Naive B cell (primary cell): Measurements from ENCODE around the gene DLX4. TPM values are rescaled to one million over a fixed set of nuclear protein-coding genes. Genes with fewer than 3 reads are reported as not detected.
A peak's percentile ranks its signal among the peaks of the same experiment; 100 is the strongest.

Source experiments
- ATAC-seq, 2 donors: fragments of 150-1000 bp; cut with Tn5 transposase; 2 replicates each; pipeline ENCODE4 v1.10.0; 2021; ENCODE audit warnings: low read depth in 2 of 2, mild to moderate bottlenecking in 2 of 2, moderate library complexity in 2 of 2
- DNase-seq: peaks from one replicate; pipeline ENCODE4 v3.0.0; 2022
- H3K27ac Mint-ChIP-seq, 6 donors: one replicate each; pipeline ENCODE4 v1.8.0; 2020 to 2022; ENCODE audit warnings: mild to moderate bottlenecking in 6 of 6, mixed read lengths in 6 of 6, moderate library complexity in 5 of 6, inconsistent platforms in 2 of 6
- H3K27me3 Mint-ChIP-seq, 3 donors: one replicate each; pipeline ENCODE4 v1.8.0; 2021 to 2022; ENCODE audit warnings: mixed read lengths in 3 of 3, mild to moderate bottlenecking in 1 of 3
- H3K36me3 Mint-ChIP-seq, 2 donors: one replicate each; pipeline ENCODE4 v1.8.0; 2020 to 2022; ENCODE audit warnings: mixed read lengths in 2 of 2, inconsistent platforms in 1 of 2, mild to moderate bottlenecking in 1 of 2
- H3K4me1 Mint-ChIP-seq, 3 donors: one replicate each; pipeline ENCODE4 v1.8.0; 2020 to 2022; ENCODE audit warnings: mixed read lengths in 3 of 3, inconsistent platforms in 1 of 3, mild to moderate bottlenecking in 1 of 3, moderate library complexity in 1 of 3
- H3K4me3 Mint-ChIP-seq, 8 donors: one replicate each; pipeline ENCODE4 v1.8.0; 2020 to 2022; ENCODE audit warnings: mild to moderate bottlenecking in 8 of 8, mixed read lengths in 8 of 8, moderate library complexity in 8 of 8, inconsistent platforms in 2 of 8
- H3K9me3 Mint-ChIP-seq, 7 donors: one replicate each; pipeline ENCODE4 v1.8.0; 2020 to 2022; ENCODE audit warnings: mixed read lengths in 7 of 7, mild to moderate bottlenecking in 5 of 7, inconsistent platforms in 2 of 7, moderate library complexity in 1 of 7
- polyA plus RNA-seq, 6 donors: library from polyadenylated mRNA; unstranded; fragments of 300-500 nt; fragmentation: Illumina TruSeq; gene quantifications; one replicate each; pipeline ENCODE4 v1.2.3, GENCODE V29; 2021; ENCODE audit warnings: low read depth in 6 of 6

The DLX4 gene
- polyA plus RNA-seq, 6 donors from 2014 or later = 0.18 to 0.22 (median 0.21) TPM; not detected in 3

DNA sequence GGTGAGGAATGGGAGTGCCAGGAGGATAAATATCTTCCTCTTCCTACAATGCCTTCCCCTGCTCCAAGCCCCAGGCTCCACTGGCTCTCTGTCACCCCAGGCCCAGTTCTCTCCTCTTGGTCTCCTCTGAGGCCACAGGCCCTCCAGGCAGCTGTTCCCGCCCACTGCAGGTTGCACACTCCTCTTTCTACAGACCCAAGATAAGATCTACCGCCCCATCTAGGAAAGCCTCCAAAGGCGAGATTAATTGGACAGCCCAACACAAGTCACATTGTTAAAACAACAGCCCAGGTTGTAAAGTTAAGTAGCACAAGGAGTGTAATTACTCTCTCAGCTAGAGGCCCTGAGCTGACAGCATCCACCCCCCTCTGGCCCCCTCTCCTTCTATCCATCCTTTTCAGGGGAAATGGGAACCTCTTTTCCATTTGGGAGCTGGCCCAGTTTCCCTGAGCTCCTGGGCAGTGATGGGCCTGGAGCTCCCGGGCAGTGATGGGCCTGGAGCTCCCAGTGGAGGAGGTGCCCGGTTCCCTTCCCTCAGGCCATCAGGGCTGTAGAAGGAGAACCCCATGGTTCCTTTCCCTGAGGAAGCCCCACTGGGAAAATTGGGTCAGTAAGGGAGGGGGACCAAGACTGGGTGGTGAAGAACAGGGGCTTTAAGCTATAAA, 7.3 kb downstream of the DLX4 start:
- H3K4me3 Mint-ChIP-seq = peak overlapping the region in 1 of 8 donors; percentile 74
- ATAC-seq (no peak), DNase-seq (no peak)
- H3K27ac Mint-ChIP-seq = peak overlapping the region in 1 of 6 donors; percentile 1
- H3K36me3 Mint-ChIP-seq = no peaks in the 10 kb centered on the region
- H3K27me3 Mint-ChIP-seq = peaks cover 56 to 94% (median 86%) of the 10 kb centered on the region in 3 donors
- peaks cover 4 to 14% (median 12%) of the 10 kb centered on the region in 3 donors for H3K4me1 Mint-ChIP-seq
- peaks cover 0 to 2% (median 0%) of the 10 kb centered on the region in 7 donors for H3K9me3 Mint-ChIP-seq

DNA sequence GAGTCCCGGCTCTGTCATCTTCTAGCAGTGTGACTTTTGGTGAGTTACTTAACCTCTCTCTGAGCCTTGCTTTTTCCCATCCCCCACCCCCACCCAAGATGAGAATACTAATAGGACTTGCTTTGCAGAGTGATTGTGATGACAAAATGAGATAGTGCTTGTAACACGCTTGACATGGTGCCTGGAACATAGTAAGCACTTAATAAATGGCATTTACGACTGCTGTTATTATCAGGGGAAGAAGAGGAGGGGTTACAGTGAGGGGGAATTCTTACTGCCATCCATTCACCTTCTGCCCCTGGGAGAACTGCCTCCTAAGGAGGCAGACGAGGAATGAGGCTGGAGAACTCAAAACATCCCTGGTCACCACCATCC, 7.8 kb downstream of the DLX4 start:
- Mint-ChIP-seq H3K9me3 (peaks cover 0 to 2% (median 0%) of the 10 kb centered on the region in 7 donors), H3K4me3 (no peak overlapping the region), H3K36me3 (no peaks in the 10 kb centered on the region), H3K27me3 (peaks cover 57 to 93% (median 86%) of the 10 kb centered on the region in 3 donors), H3K4me1 (peaks cover 0 to 9% (median 7%) of the 10 kb centered on the region in 3 donors), H3K27ac (no peak overlapping the region)
- no peak for ATAC-seq
- DNase-seq = no peak

DNA sequence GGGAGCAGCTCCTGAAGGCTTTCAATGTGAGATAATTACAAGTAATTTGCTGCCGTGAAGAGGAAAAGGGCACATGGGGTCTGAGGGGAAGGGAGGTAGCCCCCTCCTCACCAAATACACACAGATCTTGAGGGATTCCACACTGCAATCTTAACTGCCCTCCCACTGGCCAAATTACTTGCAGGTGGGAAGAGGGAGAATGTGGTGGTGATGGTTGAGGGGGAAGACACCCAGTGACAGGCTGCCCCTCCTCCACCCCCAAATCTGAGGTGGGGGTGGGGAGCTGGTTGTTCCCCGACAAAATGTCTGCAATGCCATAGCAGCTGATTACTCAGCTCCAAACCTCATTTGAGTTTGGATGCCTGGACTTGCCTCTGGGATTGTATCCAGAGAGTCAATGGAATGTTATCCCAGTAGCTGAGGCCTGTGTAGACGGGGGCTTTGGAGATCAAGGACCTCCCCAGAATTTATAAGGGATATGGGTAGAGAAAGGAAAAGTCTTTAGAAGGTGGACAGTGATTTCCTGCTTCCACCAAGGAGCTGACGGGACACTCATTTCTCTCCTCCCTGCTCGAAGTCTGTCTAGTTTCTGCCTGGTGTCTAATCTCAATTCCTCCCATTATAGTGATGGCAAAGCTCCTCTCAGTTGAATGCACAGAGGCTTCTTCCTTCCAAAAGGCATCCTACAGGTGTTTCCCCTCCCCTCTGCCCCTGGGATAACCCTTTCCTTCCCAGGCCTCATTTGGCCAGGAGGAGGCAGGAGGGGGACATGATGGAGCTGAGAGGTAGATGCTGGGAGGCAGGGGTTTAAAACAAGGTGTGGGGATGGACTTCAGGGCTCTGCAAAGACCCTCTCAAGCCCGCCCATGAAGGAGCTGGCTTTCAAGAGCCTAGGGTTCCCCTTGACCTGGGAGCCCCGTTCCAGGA, 8.7 kb downstream of the DLX4 start:
- peak overlapping the region in 1 of 8 donors; percentile 76 for H3K4me3 Mint-ChIP-seq
- DNase-seq (no peak), ATAC-seq (no peak)
- H3K27me3 Mint-ChIP-seq = peaks cover 62 to 91% (median 86%) of the 10 kb centered on the region in 3 donors
- H3K9me3 Mint-ChIP-seq = peaks cover 0 to 2% (median 0%) of the 10 kb centered on the region in 7 donors
- peaks cover 0 to 5% (median 2%) of the 10 kb centered on the region in 3 donors for H3K4me1 Mint-ChIP-seq
- no peaks in the 10 kb centered on the region for H3K36me3 Mint-ChIP-seq
- H3K27ac Mint-ChIP-seq = no peak overlapping the region

DNA sequence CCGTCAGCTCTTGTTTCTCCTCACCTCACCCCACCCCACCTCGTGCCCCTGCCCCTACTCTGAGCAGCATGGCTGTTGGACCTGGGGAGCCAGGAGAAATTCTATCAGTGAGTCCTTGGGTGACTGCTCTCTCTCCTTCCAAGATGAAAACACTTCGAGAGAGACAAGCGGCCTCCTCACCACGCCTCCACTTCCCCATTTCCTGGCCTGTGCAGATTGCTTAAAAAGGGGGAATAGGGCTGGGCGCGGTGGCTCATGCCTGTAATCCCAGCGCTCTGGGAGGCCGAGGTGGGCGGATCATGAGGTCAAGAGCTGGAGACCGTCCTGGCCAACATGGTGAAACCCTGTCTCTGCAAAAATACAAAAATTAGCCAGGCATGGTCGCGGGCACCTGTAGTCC, 9.5 kb downstream of the DLX4 start:
- Mint-ChIP-seq H3K27ac (no peak overlapping the region), H3K4me1 (no peaks in the 10 kb centered on the region), H3K4me3 (no peak overlapping the region), H3K36me3 (no peaks in the 10 kb centered on the region), H3K27me3 (peaks cover 57 to 84% (median 83%) of the 10 kb centered on the region in 3 donors), H3K9me3 (peaks cover 0 to 2% (median 0%) of the 10 kb centered on the region in 7 donors)
- DNase-seq = no peak
- no peak for ATAC-seq

DNA sequence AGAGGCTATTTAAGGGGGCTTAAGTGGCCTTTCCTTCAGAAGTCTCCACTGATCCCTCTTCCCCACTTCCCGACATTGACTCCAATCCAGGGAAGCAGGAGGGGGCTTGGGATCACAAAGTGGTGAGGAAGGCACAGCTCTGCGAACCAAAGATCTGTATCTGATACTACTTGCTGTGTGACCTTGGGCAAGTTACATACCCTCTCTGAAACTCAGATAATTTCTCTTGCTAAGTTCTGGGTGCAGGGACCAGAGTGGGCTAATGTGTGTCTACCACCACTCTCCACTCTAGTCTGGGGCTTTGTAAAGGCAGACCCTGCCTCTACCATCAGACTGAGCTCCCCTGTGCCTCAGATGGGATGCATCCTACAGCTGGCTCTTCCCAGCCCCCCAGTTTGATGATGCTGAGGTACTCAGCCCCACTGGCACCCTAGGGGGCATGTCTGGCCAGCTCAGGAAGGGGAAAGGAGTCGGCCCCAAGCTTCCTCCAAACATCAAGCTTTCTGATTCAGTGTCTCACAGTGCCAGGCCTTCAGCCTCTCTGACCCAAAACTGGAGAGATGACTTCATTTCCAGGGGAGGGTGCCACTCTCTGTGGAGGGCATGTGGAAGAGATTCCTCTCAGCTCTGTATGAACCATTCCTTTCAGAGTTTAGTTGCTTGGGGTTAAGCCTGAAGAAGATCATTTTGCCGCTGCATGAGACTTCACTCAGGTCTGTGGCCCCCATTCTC, 10.9 kb downstream of the DLX4 start:
- DNase-seq (no peak), ATAC-seq (no peak)
- peak overlapping the region in 1 of 6 donors; percentile 20 for H3K27ac Mint-ChIP-seq
- H3K36me3 Mint-ChIP-seq = no peaks in the 10 kb centered on the region
- no peak overlapping the region for H3K4me3 Mint-ChIP-seq
- no peaks in the 10 kb centered on the region for H3K4me1 Mint-ChIP-seq
- peaks cover 54 to 83% (median 80%) of the 10 kb centered on the region in 3 donors for H3K27me3 Mint-ChIP-seq
- peaks cover 0 to 2% (median 0%) of the 10 kb centered on the region in 7 donors for H3K9me3 Mint-ChIP-seq

DNA sequence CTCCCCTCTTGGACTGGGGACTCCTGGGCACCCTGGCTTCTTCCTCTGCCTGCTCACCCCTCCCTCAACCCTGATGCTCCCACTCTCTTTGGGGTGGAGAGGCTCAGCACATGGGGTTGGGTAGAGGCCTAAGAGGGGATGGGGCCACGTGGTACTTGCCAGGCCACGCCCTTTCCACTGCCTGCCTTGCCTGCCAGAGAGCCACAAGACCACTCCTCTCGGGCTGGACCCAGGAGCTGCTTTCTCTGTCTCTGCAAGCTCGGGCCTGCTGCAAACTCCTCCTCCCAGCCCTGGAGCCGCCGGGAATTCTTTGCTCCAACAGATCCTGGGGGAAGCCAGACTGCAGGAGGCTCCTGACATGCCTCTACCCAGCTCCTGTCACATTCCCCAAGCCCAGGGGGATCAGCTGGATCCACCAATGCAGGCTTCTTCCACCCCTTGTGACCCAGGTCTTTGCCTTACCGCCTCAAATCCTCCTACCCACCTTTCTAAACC, 11.8 kb downstream of the DLX4 start:
- no peaks in the 10 kb centered on the region for H3K4me1 Mint-ChIP-seq
- ATAC-seq (no peak), DNase-seq (no peak)
- H3K4me3 Mint-ChIP-seq = no peak overlapping the region
- peaks cover 55 to 83% (median 80%) of the 10 kb centered on the region in 3 donors for H3K27me3 Mint-ChIP-seq
- H3K36me3 Mint-ChIP-seq = no peaks in the 10 kb centered on the region
- no peak overlapping the region for H3K27ac Mint-ChIP-seq
- peaks cover 0 to 2% (median 0%) of the 10 kb centered on the region in 7 donors for H3K9me3 Mint-ChIP-seq

DNA sequence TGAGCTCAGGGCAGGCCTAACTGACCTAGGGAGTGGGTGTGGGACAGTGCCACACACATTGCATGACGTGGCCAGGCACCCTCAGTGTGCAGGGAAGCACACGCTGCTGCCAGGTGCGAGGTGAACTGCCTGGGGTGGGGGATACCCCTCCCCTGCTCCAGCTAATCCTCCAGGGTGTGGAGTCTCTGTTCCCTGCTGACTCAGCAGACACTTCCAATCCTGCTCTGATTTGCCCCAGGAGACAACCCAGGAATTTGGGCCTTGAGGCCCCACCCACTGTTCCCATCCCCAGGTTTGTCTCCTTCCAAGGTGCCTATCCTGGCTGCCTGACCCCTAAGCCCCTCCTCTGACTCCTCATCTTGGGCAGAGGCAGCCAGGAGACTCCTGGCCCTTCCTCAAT, 15.3 kb downstream of the DLX4 start:
- Mint-ChIP-seq H3K27me3 (peaks cover 49 to 96% (median 81%) of the 10 kb centered on the region in 3 donors), H3K36me3 (no peaks in the 10 kb centered on the region), H3K27ac (no peak overlapping the region), H3K4me1 (no peaks in the 10 kb centered on the region), H3K4me3 (no peak overlapping the region), H3K9me3 (no peaks in the 10 kb centered on the region)
- DNase-seq (no peak), ATAC-seq (no peak)

DNA sequence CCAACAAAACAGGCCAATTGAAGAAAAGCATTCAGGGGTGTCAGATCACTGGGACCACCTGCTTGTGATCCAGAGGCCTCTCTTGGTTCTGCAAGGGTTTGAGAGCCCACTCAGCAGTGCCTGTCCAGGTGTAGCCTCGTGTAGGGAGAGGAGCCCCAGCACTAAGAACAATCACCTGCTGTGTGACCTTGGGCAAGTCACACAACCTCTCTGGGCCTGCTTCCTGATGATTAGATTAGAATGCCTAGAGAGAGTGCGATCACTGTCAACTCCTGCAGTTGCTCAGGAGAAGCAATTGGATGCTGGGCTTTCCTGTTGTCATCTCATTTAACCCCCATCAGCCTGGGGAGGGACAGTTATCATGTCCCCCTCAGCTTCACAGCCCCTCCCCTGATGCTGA, 15.8 kb downstream of the DLX4 start:
- H3K4me3 Mint-ChIP-seq = no peak overlapping the region
- H3K36me3 Mint-ChIP-seq = no peaks in the 10 kb centered on the region
- DNase-seq (no peak), ATAC-seq (no peak)
- H3K27ac Mint-ChIP-seq = no peak overlapping the region
- H3K4me1 Mint-ChIP-seq = peaks cover 0 to under 1% (median 0%) of the 10 kb centered on the region in 3 donors
- H3K9me3 Mint-ChIP-seq = no peaks in the 10 kb centered on the region
- H3K27me3 Mint-ChIP-seq = peaks cover 49 to 96% (median 83%) of the 10 kb centered on the region in 3 donors

DNA sequence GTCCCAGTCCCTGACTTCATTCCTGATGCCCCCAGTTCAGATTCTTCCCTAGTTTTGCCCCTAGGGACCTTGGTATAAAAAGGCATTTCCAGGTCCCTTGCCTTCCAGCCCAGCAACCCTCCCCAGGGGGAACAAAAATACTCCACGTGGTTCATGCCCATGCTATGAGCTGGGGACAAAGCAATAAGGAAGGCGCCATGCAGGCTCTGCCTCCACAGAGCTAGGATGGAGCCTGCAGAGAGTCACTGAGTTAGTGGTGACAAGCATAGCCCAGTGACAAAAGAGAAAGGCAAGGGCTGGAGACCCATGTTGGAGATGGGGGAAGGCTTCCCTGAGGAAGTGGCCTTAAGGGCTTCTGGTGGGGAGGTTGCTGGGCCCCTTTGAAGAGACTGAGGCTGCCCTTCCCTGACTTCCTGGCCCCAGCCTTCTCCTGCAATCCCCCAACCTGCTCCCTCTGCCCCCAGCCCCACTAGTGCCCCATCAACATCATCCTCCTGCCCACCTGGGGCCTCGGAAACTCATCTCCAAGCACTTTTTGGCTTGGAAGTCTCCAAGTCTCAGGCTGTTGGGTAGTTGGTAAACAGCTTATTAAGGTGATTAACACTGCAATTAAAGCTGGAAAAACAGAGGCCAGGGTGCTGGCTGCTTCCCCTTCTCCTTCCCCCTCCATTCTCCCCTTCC, 16.5 kb downstream of the DLX4 start:
- ATAC-seq = no peak
- H3K4me1 Mint-ChIP-seq = peaks cover 0 to 3% (median 0%) of the 10 kb centered on the region in 3 donors
- DNase-seq = no peak
- no peaks in the 10 kb centered on the region for H3K36me3 Mint-ChIP-seq
- H3K27ac Mint-ChIP-seq = peak overlapping the region in 1 of 6 donors; percentile 75
- no peaks in the 10 kb centered on the region for H3K9me3 Mint-ChIP-seq
- H3K4me3 Mint-ChIP-seq = no peak overlapping the region
- H3K27me3 Mint-ChIP-seq = peaks cover 46 to 96% (median 84%) of the 10 kb centered on the region in 3 donors

DNA sequence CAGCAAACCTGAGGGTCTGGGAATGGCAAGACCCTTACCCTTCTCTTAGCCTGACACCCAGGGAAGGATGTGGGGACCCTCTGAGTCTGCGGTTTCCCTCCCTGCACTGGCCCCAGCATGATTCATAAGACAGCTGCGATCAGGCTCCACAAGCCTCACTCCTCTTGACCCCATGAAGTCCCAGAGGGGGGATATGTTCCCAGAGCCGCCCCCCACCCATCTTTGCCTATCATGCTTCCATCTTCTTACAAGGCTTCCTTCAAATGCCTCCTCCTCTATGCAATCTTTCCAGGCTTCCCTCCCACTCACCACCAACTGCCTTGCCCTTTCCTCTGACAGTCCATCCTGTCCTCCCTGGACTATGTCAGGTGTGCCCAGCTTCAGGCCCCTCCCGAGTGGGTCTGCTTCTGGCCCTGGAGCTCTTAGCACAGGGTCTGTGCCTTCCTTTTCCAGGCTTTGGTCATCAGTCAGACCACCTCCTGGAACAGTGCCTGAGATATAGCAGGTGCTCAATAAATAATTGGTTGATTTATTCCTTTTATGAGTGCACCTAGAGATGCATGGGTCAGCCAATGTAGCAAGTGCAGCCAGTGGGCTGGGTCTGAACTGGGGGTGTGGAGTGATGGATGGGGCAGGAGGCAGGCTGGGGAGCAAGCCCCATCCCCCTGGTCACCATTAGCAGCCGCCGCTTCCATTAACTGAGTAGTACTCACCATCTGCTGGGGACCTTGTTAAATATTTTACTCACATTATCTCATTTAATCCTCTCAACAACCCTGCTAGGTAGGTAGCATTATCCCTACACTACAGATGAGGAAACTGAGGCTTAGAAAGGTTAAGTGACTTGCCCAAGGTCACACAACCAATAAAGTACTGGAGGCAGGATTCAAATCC, 17.7 kb downstream of the DLX4 start:
- no peaks in the 10 kb centered on the region for H3K36me3 Mint-ChIP-seq
- no peaks in the 10 kb centered on the region for H3K9me3 Mint-ChIP-seq
- peaks cover 0 to 3% (median 0%) of the 10 kb centered on the region in 3 donors for H3K4me1 Mint-ChIP-seq
- H3K27me3 Mint-ChIP-seq = peaks cover 47 to 96% (median 84%) of the 10 kb centered on the region in 3 donors
- no peak overlapping the region for H3K27ac Mint-ChIP-seq
- DNase-seq = no peak
- ATAC-seq = no peak
- no peak overlapping the region for H3K4me3 Mint-ChIP-seq

DNA sequence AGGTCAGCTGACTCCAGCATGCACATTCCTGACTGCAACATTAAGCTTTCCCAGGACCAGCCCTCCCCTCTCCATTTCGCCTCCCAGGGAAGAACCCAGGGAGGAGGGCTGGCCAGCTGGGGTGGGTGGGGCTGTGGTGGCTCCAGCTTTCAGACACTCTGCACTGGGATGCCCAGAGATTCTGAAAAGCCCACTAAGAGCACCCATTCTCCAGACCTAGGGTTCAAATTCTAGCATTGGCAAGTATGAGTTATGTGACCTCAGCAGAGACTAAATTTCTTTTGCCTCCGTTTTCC, 18.2 kb downstream of the DLX4 start:
- Mint-ChIP-seq H3K27me3 (peaks cover 49 to 96% (median 85%) of the 10 kb centered on the region in 3 donors), H3K27ac (peak overlapping the region in 1 of 6 donors; percentile 33)
- ATAC-seq = no peak

More for the DNA sequence above, 18.2 kb downstream of the DLX4 start:
- Mint-ChIP-seq H3K9me3 (no peaks in the 10 kb centered on the region), H3K4me1 (peaks cover 0 to 3% (median 0%) of the 10 kb centered on the region in 3 donors), H3K4me3 (no peak overlapping the region), H3K36me3 (no peaks in the 10 kb centered on the region)
- DNase-seq = no peak
